ENCODE data around the gene NSL1.
A peak's percentile ranks its signal among the peaks of the same experiment; 100 is the strongest.
"Not testable (repeated sequence)": the region's sequence is repeated elsewhere in the genome, so short reads cannot be mapped to it uniquely, and the experiment has no call there.

NSL1 gene

DNA sequence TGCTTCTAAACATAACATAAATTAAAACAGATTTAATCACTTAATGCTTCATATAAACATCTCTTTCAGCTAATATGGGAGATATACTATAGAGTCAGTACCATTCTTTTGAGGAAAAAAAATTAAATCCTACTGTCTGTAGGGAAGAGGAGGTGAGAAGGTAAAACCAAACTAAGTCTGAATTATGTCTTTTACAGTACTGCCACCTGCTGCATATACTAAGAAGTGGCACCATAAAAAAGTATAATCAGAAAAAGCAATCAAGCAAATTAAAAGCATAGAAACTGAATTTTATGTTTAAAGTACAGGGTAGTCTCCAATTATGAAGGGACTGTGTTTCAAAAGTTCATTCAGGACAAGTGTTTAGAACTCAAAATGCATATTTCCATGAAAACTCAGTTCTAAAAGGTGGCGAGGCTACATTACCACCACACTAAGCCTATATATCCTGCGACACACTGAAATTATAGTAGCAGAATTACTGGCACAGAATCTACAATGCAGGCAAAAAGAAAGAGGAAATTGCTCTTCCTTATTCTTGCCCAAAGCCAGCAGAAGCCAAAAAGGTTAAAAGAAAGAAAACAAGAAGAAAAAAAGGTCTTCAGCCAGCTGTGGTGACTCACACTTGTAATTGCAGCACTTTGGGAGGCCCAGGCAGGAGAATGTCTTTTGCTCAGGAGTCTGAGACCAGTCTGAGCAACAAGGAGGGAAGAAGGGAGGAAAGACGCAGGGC is 9.0 kb downstream of the NSL1 start:
- DNase-seq: no peak

DNA sequence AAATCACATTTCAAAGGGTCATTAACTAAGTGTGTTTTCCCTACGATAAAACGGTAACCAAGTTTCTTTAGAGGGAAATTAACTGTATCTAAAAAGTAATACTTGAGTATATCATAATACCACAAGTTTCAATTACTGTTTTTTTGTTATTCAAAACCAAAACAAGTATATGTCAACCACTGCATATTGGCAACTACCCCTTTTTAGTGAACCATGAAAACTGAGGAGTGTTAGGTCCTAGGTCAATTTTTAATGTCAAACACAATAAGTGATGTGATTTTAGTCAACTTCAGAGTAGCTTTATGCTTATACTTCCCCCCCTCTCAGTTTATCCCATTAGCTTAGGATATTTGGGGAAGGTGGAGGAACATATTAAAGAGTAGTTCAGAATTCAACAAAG is 10.4 kb downstream of the NSL1 start:
- DNase-seq: no peak

GRCh38 chr1:212780759-212781158 is 10.8 kb downstream of the NSL1 start:
- no peak for DNase-seq

GRCh38 chr1:212779086-212779485 is 12.5 kb downstream of the NSL1 start:
- DNase-seq: not testable (repeated sequence)

DNA sequence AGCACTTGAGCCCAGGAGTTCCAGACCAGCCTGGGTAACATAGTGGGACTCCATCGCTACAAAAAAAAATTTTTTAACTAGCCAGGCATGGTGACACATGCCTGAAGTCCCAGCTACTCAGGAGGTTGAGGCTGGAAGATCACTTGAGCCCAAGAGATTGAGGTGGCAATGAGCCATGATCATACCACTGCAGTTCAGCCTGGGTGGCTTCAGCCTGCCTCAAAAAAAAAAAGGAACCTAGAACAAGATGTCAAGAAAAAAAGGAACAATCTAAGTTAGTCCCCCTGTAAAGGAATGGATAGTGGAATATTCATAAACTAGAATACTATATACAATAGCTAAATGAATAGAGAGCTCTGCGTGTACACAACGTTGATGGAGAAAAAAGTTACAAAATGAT is 14.4 kb downstream of the NSL1 start:
- DNase-seq: no peak

DNA sequence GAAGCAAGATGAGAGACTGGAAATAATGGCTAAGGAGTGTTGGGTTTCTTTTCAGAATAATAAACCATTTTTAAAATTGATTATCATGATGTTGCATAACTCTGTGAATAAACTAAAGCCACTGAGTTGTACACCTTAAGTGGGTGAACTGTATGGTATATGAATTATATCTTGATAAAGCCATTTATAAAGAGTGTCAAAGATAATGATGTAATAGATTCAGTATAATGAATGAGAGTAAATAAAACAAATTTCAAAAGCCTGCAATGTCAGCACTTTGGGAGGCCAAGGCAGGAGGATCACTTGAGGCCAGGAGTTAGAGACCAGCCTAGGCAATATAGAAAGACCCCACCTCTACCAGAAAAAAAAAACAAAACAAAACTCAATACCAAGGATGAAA is 16.3 kb downstream of the NSL1 start:
- DNase-seq: no peak

GRCh38 chr1:212774584-212774983 is 17.0 kb downstream of the NSL1 start:
- no peak for DNase-seq

DNA sequence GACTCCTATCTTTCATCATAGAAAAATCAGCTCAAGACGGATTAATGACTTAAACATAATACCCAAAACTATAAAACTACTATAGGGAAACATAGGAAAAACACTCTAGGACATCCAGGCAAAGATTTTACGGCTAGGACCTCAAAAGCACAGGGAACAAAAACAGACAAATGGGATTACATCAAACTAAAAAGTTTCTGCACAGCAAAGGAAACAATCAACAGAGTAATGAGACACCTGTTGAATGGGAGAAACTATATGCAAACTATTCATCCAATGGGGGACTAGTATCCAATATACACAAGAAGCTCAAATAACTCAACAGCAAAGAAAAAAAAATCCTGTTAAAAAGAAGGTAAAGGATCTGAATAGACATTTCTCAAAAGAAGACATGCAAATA is 18.6 kb downstream of the NSL1 start:
- no peak for DNase-seq

- no peak for DNase-seq
Measured at GRCh38 chr1:212771341-212771740, 20.2 kb downstream of the NSL1 start.

DNA sequence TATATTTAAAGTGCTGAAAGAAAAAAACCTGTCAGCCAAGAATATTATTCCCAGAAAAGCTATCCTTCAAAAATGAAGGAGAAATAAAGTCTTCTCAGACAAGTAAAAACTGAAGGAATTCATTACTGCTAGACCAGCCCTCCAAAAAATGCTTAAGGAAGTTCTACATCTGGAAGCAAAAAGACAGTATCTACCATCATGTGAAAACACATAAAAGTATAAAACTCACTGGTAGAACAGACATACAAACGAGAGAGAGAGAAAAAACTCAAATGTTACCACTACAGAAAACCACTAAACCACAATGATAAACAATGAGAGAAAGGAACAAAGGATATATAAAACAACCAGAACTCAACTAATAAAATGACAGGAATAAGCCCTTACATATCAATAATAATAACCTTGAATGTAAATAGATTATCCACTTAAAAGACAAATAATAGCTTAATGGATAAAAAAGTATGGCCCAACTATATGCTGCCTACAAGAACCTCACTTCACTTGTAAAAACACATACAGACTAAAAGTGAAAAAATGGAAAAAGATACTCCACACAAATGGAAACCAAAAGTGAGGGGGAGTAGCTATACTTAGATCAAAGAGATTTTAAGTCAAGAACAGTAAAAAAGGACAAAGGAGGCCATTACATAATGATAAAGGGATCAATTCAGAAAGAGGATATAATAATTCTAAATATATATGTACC is 22.0 kb downstream of the NSL1 start:
- DNase-seq: no peak

DNA sequence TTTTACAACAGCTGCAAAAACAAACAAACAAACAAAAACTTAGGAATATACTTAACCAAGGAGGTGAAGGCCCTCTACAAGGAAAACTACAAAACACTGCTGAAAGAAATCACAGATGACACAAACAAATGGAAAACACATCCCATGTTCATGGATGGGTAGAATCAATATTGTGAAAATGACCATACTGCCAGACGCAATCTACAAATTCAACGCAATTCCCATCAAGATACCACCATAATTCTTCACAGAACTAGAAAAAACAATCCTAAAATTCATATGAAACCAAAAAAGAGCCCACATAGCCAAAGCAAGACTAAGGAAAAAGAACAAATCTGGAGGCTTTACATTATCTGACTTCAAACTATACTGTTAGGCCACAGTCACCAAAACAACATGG is 24.8 kb downstream of the NSL1 start:
- not testable (repeated sequence) for DNase-seq

GRCh38 chr1:212764718-212765281 is 26.8 kb downstream of the NSL1 start:
- DNase-seq: not testable (repeated sequence)

GRCh38 chr1:212762839-212763238 is 28.7 kb downstream of the NSL1 start:
- no peak for DNase-seq

GRCh38 chr1:212762234-212762633 is 29.3 kb downstream of the NSL1 start:
- DNase-seq: no peak

GRCh38 chr1:212760126-212760823 is 31.3 kb downstream of the NSL1 start:
- DNase-seq: peak; percentile 56

DNA sequence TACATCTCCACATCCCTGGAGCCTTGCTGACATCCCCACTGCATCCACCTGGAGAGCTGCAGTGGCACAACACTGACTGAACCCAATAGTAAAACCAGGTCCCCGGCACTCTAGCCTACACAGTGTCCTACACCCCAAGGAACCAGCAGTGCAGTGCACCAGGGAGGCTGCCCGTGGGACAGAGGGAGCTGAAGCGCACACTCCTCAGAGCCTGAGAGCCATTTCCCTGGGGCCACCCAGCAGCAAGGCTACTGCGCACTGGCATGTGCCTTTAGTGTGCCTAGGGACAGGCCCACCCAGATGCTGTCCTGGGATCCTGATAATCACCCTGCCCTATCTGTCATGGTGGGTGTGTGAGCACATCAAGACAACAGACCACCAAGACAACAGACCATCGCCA is 31.9 kb downstream of the NSL1 start:
- no peak for DNase-seq

DNA sequence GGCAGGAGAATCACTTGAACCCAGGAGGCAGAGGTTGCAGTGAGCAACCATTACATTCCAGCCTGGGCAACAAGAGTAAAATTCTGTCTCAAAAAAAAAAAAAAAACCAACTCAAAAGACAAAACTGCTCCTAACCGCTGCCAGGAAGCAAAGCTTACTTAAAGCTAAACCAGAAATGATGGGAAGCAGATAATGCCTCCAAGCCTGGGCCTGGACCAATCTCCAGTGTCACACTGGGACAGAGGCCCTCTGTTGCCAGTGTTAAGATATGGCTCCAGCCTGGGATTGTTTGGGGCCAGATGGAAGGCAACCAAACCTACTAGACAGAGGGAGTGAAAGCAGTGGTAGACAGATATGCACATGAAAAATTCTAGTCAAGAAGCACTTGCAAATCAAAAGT is 36.9 kb downstream of the NSL1 start:
- no peak for DNase-seq

DNA sequence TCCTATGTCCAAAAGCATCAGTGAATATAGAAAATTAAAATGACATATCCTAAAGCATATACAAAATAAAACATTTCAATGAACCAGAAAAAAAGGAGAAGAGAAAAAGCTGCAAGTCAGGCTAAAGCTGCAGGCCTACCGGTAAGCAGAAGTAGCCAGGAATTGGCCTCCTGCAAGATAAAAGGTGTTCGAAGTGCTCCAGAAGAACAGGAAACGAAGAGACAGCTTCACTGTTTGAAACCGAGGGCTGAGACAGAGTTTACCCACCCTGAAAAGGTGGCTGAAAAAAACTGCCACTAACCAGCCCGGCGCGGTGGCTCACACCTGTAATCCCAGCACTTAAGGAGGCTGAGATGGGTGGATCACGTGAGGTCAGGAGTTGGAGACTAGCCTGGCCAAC is 37.4 kb downstream of the NSL1 start:
- no peak for DNase-seq

DNA sequence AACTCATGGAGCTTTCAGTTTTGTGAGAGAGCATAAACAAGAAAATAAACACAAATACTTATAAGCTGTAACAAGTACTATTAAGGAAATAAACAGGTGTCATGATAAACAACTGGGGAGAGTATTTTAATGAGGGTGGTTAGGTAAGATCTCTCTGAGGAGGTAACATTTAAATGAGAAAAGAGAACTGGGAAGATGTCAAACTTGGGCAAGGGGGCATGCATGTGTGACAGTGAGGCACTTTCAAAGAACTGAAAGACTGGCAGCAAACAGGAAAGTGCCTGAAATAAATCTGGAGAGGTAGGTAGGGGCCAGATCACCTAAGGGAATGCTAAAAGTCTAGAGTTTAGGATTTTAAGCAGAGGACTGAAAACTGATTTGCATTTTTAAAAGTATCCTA is 37.8 kb downstream of the NSL1 start:
- no peak for DNase-seq

DNA sequence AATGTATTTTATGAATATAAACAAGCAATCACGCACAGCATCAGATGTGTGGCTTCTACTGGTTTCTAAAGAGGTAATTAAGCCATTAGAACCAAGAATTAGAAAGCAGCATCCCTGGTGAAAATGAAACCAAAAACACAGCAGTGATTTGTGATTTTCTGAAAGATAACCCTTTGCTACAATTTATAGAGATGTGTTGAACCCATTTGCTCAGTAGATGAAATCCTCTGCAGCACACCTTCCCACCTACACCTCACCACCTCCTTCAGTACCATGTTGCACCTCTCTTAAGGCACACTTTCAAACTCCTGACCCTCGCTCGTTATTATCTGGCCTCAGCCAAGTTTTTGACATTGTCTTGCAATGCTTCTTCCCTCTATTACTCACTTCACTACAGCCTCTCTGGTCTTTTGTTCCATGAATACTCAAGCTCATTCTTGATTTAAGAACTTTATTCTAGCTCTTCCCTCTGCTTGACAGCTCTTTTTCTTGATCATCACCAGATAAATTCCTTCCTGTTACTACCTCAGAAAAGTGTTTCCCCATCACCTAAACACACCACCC is 38.6 kb downstream of the NSL1 start:
- no peak for DNase-seq

GRCh38 chr1:212752252-212752933 is 39.2 kb downstream of the NSL1 start:
- no peak for DNase-seq

GRCh38 chr1:212749821-212750535 is 41.6 kb downstream of the NSL1 start:
- DNase-seq: no peak
